OCI-LY7 (cell line): ENCODE measurements around the gene PLCL1.

Source experiments
- CTCF ChIP-seq: fragments of 200-600 bp; sonication (generic); conservative IDR thresholded peaks from 2 replicates; pipeline ENCODE4 v1.5.1; 2014; ENCODE audit warnings: mild to moderate bottlenecking, antibody characterized with exemption, low read length, moderate library complexity, mixed read lengths
- EZH2phosphoT487 ChIP-seq: fragments of 200-600 bp; sonication (generic); IDR thresholded peaks from 2 replicates; pipeline ENCODE4 v1.6.1; 2018; ENCODE audit warnings: low read depth, borderline replicate concordance, mild to moderate bottlenecking, mixed run types, antibody characterized with exemption, low read length, moderate library complexity, mixed read lengths

GRCh38 chr2:197932374-197932773 lies 128.0 kb downstream of the PLCL1 start:
- no peak for TF ChIP-seq CTCF
- TF ChIP-seq EZH2phosphoT487: no peak
